ACC112 (cell line): ENCODE results near the gene IMMT.
"Not testable (repeated sequence)": the region's sequence is repeated elsewhere in the genome, so short reads cannot be mapped to it uniquely, and the experiment has no call there.

Experiments
- H2AFZ ChIP-seq: fragments of 200-600 bp; sonication (generic); one replicate; pipeline ENCODE4 v1.6.0; 2017; ENCODE audit warnings: antibody characterized with exemption, low read length; ENCODE audit not compliant: unreplicated experiment
- H3K27ac ChIP-seq: fragments of 200-600 bp; sonication (generic); 2 replicates; pipeline ENCODE4 v1.5.1; 2014; ENCODE audit warnings: low read depth, mild to moderate bottlenecking, antibody characterized with exemption, low read length, moderate library complexity
- H3K27me3 ChIP-seq: fragments of 200-600 bp; sonication (generic); 2 replicates; pipeline ENCODE4 v1.6.1; 2014; ENCODE audit warnings: mild to moderate bottlenecking, antibody characterized with exemption, low read length, moderate library complexity, mixed read lengths; ENCODE audit not compliant: insufficient read depth
- H3K36me3 ChIP-seq: fragments of 200-600 bp; sonication (generic); 2 replicates; pipeline ENCODE4 v1.6.1; 2016; ENCODE audit warnings: mild to moderate bottlenecking, antibody characterized with exemption, low read length, moderate library complexity, mixed read lengths; ENCODE audit not compliant: insufficient read depth
- H3K4me1 ChIP-seq: fragments of 200-600 bp; sonication (generic); one replicate; pipeline ENCODE4 v1.6.1; 2016; ENCODE audit warnings: low read length, mixed read lengths; ENCODE audit not compliant: insufficient read depth, unreplicated experiment, control insufficient read depth
- H3K4me3 ChIP-seq: fragments of 200-600 bp; sonication (generic); 2 replicates; pipeline ENCODE4 v1.5.1; 2014; ENCODE audit warnings: mild to moderate bottlenecking, low read depth, low read length
- H3K79me2 ChIP-seq: fragments of 200-600 bp; sonication (generic); one replicate; pipeline ENCODE4 v1.6.0; 2016; ENCODE audit warnings: low read length; ENCODE audit not compliant: control insufficient read depth, unreplicated experiment, insufficient read depth

IMMT gene

DNA sequence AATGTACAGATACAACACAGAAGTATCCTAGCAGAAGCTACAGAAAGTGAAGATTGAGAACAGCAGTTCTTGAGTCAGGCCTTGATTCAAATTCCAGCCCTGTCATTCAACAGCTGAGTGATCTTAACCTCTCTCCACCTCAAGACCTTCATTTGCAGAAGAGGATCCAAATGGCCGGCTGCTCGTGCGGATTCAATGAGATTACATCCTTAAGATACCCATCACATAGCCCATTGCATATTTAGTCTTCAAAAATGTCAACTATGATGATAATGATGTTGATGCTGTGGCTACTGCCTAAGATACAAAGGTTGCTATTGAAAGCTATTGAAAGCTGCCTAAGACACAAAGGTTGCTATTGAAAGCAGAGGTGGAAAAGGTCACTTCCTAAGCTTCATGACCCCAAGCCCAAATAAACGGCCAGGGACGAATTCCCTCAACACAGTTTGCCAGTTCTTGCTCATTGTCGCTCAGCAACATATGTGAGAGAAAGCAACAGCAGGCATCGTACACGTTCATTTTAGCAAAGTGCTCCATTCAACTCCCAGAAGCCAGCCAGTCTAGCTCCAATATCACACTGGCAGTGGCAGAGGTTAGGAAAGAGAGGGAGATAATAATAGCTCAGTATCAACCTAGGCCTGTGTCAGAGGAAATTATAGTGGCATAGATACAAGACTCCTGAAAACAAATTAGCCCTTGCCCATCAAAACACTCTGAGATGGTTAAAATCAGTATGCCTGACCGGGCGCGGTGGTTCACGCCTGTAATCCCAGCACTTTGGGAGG is 40.1 kb upstream of the IMMT start:
- Histone ChIP-seq H3K36me3 (no peaks in the 10 kb centered on the region), H3K27ac (no peak overlapping the region), H3K27me3 (peaks cover 26% of the 10 kb centered on the region), H3K4me3 (no peak overlapping the region), H2AFZ (no peak overlapping the region), H3K4me1 (no peaks in the 10 kb centered on the region), H3K79me2 (no peaks in the 10 kb centered on the region)

DNA sequence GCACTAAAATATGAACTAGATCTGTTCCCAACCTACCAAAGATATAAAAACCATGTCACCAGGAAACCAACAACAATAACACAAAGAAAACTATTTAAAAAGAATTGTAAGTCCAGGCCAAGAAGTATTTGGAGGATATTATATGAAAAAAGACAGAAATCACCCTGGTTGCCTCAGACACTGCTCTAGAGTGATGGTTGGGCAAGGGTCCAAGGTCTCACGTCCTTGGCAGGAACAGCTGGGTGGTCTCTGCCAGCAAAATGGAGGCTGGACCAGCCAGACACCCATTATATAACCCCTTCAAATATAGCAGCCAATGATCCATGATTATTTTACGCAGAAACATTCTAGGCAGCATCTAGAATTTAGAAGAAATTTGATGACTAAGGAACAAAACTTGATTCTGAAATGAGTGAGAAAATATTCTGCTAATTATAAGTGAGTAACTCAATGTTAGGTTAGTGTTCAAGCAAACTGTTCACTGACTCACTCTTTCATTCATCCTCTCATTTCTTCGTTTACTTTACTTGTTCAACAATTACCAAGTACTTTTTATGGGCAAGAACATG is 39.4 kb upstream of the IMMT start:
- no peaks in the 10 kb centered on the region for H3K36me3 ChIP-seq
- H3K4me1 ChIP-seq, result no peaks in the 10 kb centered on the region
- H2AFZ ChIP-seq, result no peak overlapping the region
- no peak overlapping the region for H3K4me3 ChIP-seq
- H3K27ac ChIP-seq, result no peak overlapping the region
- H3K79me2 ChIP-seq, result no peaks in the 10 kb centered on the region
- peaks cover 24% of the 10 kb centered on the region for H3K27me3 ChIP-seq

DNA sequence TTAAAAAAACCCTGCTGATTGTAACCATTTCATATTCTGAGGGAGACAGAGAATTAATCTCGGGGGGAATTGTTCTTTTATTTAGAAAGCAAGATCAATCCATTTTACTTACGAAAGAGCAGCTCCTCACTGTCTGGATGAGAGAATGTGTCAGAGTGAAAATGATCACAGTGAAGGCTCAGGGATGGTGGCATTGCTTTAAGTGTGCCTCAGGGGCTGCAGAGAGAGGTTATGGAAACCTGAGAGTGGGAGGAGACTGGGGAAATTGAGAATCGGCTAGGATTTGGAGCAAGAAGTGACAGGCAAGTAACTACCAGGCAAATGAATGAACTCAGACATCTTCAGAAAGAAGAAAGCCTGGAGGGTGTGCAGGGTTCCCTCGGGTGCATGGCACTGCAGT is 38.2 kb upstream of the IMMT start:
- H2AFZ ChIP-seq, result no peak overlapping the region

DNA sequence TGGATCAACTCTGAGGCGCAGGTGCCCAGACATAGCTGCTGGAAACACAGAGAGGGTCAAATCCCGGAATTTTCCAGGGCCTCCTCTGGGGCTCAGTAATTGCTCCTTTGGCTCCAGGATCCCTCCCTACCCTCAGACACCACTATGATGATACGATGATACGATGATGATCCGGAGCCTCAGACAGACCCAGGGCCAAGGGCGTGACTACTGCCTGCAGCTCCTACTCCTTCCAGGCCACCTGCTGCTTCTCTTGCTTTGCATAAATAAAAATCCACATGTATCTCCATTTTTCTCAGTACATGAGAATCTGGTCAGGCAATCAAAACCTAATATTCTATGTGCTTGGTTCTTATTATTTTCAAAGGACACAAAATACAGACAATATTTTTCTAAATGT is 37.6 kb upstream of the IMMT start:
- Histone ChIP-seq H3K27me3 (peaks cover 10% of the 10 kb centered on the region; the same call in 1 of the 2 replicates), H3K36me3 (no peaks in the 10 kb centered on the region), H3K4me1 (no peaks in the 10 kb centered on the region), H3K79me2 (no peaks in the 10 kb centered on the region), H3K27ac (no peak overlapping the region), H2AFZ (no peak overlapping the region), H3K4me3 (no peak overlapping the region)

More for the DNA sequence above, 38.2 kb upstream of the IMMT start:
- Histone ChIP-seq H3K4me1 (no peaks in the 10 kb centered on the region), H3K36me3 (no peaks in the 10 kb centered on the region), H3K79me2 (no peaks in the 10 kb centered on the region), H3K27me3 (peaks cover 13% of the 10 kb centered on the region), H3K27ac (no peak overlapping the region), H3K4me3 (no peak overlapping the region)

DNA sequence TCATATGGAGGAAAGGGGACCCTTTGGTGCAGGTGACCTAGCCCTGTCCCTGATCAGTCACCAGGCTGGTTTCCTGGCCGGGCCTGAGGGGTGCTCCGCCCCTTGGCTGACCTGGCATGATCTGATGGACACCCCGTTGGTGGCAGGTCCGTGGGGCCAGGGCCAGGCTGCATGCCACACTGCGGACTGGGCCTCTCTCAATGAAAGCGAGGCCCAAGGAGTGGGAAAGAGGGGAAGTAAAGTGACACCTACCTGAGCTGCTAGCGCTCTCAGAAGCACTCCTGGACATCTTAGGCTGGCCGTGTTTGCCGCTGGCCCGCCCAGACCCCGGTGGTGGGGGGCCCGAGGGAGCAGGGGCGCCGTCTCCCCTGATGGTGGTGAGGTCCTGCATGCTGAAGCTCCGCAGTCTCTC is 37.1 kb upstream of the IMMT start:
- Histone ChIP-seq H3K79me2 (no peaks in the 10 kb centered on the region), H3K27me3 (peaks cover 10% of the 10 kb centered on the region; the same call in 1 of the 2 replicates), H3K4me1 (no peaks in the 10 kb centered on the region), H2AFZ (no peak overlapping the region), H3K36me3 (no peaks in the 10 kb centered on the region), H3K4me3 (no peak overlapping the region), H3K27ac (no peak overlapping the region)

DNA sequence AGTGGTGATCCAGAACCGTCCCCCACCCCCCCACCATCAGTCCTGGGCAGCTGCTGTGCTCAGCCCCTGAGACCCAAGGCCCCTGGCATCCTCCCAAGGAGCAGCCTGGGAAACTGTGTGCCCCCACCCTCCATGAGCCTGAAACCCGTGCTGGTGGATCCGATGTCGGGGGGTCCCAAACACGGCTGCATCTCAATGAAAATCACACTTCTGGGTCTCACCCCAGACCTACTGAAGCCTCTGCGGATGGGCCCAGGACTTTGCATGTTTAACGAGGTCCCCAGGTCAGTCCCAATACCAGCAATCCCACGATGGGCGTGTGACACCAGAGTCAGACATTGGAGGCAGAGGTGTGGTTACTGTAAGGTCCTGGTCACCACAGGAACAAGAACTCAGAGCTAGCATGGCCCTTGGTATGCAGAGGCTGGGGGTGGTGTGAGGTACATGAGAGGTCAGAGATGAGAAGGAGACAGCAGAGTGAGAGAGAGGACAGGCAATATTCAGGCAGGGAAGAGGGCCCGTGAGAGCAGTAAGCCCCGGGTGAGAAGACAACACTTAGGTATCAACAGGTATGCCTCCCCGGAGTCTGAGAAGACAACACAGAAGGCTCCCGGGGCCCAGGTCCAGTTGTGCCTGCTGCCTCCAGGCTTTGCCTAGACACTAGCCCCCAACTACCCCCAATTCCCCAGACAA is 36.6 kb upstream of the IMMT start:
- no peaks in the 10 kb centered on the region for H3K4me1 ChIP-seq
- no peak overlapping the region for H3K27ac ChIP-seq
- H3K36me3 ChIP-seq, result no peaks in the 10 kb centered on the region
- peaks cover 10% of the 10 kb centered on the region; the same call in 1 of the 2 replicates for H3K27me3 ChIP-seq
- H3K79me2 ChIP-seq, result no peaks in the 10 kb centered on the region
- no peak overlapping the region for H2AFZ ChIP-seq
- H3K4me3 ChIP-seq, result no peak overlapping the region

DNA sequence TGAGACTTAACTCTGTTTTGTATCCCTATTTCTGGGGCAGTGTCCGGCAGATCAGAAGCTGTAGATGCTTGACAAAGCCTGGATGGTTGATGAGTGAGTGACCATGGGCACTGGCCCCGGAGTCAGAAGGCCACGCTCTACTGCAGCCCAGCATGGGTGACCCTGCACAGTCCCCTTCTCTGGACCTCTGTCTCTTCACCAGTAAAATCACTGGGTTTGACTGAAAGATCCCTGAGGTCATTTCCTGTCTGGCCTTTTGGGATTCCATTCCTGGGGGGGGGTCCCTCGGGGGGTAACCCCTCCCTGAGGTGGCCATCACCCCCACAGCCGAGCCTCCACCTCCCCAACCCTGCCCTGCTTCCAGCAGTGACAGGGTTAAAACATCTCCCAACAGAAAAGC is 35.7 kb upstream of the IMMT start:
- no peak overlapping the region for H3K27ac ChIP-seq
- H3K27me3 ChIP-seq, result peaks cover 10% of the 10 kb centered on the region; the same call in 1 of the 2 replicates
- H3K4me1 ChIP-seq, result no peaks in the 10 kb centered on the region
- H2AFZ ChIP-seq, result no peak overlapping the region
- no peak overlapping the region for H3K4me3 ChIP-seq
- H3K36me3 ChIP-seq, result no peaks in the 10 kb centered on the region
- H3K79me2 ChIP-seq, result no peaks in the 10 kb centered on the region

DNA sequence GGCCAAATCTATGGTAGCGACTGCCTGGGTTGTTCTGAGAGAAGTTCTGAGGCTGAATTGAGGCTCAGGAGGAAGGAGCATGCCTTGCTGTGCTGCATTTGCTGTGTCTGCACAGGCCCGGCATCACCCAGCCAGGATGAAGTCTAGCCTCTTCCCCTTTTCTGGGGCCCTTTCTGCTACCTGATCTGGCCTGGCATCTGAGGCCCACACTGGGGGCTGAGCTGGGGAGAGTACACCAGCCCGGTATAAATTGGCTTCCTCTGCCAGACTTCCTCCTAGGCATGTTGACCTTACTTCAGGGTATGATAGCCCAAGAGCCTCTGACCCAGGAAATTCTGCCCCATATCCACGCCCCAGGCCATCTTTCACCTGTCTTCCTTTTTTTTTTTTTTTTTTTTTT is 34.0 kb upstream of the IMMT start:
- H3K27me3 ChIP-seq, result no peaks in the 10 kb centered on the region
- no peak overlapping the region for H3K4me3 ChIP-seq
- no peak overlapping the region for H2AFZ ChIP-seq
- H3K27ac ChIP-seq, result no peak overlapping the region
- H3K36me3 ChIP-seq, result no peaks in the 10 kb centered on the region
- no peaks in the 10 kb centered on the region for H3K79me2 ChIP-seq
- no peaks in the 10 kb centered on the region for H3K4me1 ChIP-seq

DNA sequence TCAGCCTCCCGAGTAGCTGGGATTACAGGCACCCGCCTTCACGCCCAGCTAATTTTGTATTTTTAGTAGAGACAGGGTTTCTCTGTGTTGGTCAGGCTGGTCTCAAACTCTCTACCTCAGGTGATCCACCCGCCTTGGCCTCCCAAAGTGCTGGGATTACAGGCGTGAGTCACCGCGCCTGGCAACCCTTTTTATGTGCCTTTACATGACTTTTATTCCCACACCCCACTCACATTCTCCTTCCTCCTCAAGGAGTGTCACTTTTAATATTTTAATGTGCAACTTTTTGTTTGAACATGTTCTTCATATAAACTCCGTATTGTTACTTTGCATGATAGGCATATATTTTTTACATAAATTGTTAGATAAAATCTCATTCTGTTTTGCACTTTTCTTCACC is 33.3 kb upstream of the IMMT start:
- not testable (repeated sequence) for H2AFZ ChIP-seq, H3K4me1 ChIP-seq, H3K4me3 ChIP-seq, H3K27ac ChIP-seq, H3K79me2 ChIP-seq, H3K27me3 ChIP-seq, H3K36me3 ChIP-seq

DNA sequence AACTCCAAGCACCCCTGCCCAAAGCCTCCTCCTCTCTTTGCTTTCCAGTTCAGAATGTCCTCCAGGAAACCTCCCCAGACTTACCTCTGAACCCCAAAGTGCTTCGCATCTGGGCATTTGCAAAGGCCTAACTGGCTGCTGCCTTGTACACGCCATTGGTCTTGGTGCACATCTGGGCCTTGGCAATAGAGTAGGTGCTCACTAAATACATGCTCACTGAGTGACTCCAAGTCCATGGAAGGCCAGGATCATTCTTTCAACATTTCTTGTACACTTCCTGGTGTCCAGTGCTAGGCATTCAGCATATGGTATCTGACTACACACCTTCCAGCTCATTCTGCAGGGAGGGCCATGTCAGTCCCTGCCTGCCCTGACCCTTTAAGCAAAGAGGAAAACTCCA is 32.4 kb upstream of the IMMT start:
- Histone ChIP-seq H3K79me2 (no peaks in the 10 kb centered on the region), H3K4me3 (no peak overlapping the region), H3K27ac (no peak overlapping the region), H3K36me3 (no peaks in the 10 kb centered on the region), H3K4me1 (peaks cover 12% of the 10 kb centered on the region), H2AFZ (no peak overlapping the region), H3K27me3 (no peaks in the 10 kb centered on the region)
